SK-N-MC (cell line): ENCODE data around the gene SPA17.

Experiments used
- EZH2 ChIP-seq: fragments of 200-600 bp; sonication (generic); IDR thresholded peaks from one replicate; pipeline ENCODE4 v1.6.1; 2017; ENCODE audit warnings: antibody characterized with exemption
- FOXP2 ChIP-seq: optimal IDR thresholded peaks from 2 replicates; pipeline ENCODE3; 2011; ENCODE audit warnings: mild to moderate bottlenecking, moderate library complexity; ENCODE audit not compliant: insufficient read depth; ENCODE audit errors: extremely low read length, control extremely low read depth
- POLR2AphosphoS5 ChIP-seq: IDR thresholded peaks from 2 replicates; pipeline ENCODE4 v1.6.1; 2012; ENCODE audit warnings: mild to moderate bottlenecking, low read depth, low read length, borderline replicate concordance

- TF ChIP-seq POLR2AphosphoS5 (no peak; the same call in 1 of the 2 replicates), EZH2 (no peak), FOXP2 (no peak)
These were observed 73.0 kb downstream of the SPA17 start for GRCh38 chr11:124746621-124747243.
